Adrenal gland (tissue), 5 donors: ENCODE results near the gene ELMOD3.

Experiments
- CTCF ChIP-seq, 6 experiments: fragments of 450-650 bp in 4 of 6; fragments of 200-600 bp in 2 of 6; sonication (generic) in 1 of 6; IDR thresholded peaks; 1 replicate in 5 of 6; 2 replicates in 1 of 6; pipeline versions ENCODE4 v1.5.1 to v1.8.0; 2016 to 2021; ENCODE audit warnings: antibody characterized with exemption in 6 of 6, mild to moderate bottlenecking in 2 of 6, moderate library complexity in 1 of 6
- POLR2A ChIP-seq, 2 donors: fragments of 450-650 bp; IDR thresholded peaks; one replicate each; pipeline ENCODE4 v1.6.1; 2017; ENCODE audit warnings: antibody characterized with exemption in 2 of 2, mild to moderate bottlenecking in 2 of 2, moderate library complexity in 1 of 2
- donor health status: DM: no; HTN: no; CAD: no.

GRCh38 chr2:85390941-85391669 is 36.5 kb downstream of the ELMOD3 start:
- TF ChIP-seq CTCF (IDR thresholded peaks at IDR 0.05) (peak; percentile 11 to 51 (median 36)), POLR2A (IDR thresholded peaks at IDR 0.05) (no peak)
